IgD-negative memory B cell (primary cell): ENCODE data around the gene C5AR1. TPM values are rescaled to one million over a fixed set of nuclear protein-coding genes. Genes with fewer than 3 reads are reported as not detected.
"Not testable (repeated sequence)": the region's sequence is repeated elsewhere in the genome, so short reads cannot be mapped to it uniquely, and the experiment has no call there.

ENCODE experiments used
- H3K27ac Mint-ChIP-seq, 3 donors: one replicate each; pipeline ENCODE4 v1.8.0; 2020 to 2022; ENCODE audit warnings: mild to moderate bottlenecking in 3 of 3, mixed read lengths in 3 of 3, moderate library complexity in 1 of 3
- H3K27me3 Mint-ChIP-seq: one replicate; pipeline ENCODE4 v1.8.0; 2021; ENCODE audit warnings: mixed read lengths
- H3K36me3 Mint-ChIP-seq: one replicate; pipeline ENCODE4 v1.8.0; 2020; ENCODE audit warnings: mild to moderate bottlenecking, mixed read lengths
- H3K4me1 Mint-ChIP-seq, 3 donors: one replicate each; pipeline ENCODE4 v1.8.0; 2020 to 2022; ENCODE audit warnings: mixed read lengths in 3 of 3, mild to moderate bottlenecking in 1 of 3
- H3K4me3 Mint-ChIP-seq, 4 donors: one replicate each; pipeline ENCODE4 v1.8.0; 2020 to 2022; ENCODE audit warnings: mild to moderate bottlenecking in 4 of 4, mixed read lengths in 4 of 4, moderate library complexity in 3 of 4
- H3K9me3 Mint-ChIP-seq, 3 donors: one replicate each; pipeline ENCODE4 v1.8.0; 2020 to 2021; ENCODE audit warnings: mixed read lengths in 3 of 3, mild to moderate bottlenecking in 1 of 3
- polyA plus RNA-seq: library from polyadenylated mRNA; unstranded; fragments of 300-500 nt; fragmentation: Illumina TruSeq; gene quantifications from one replicate; pipeline ENCODE4 v1.2.3, GENCODE V29; 2021

C5AR1 gene
- polyA plus RNA-seq, 1 donor from 2014 or later, result 0.30 TPM

DNA sequence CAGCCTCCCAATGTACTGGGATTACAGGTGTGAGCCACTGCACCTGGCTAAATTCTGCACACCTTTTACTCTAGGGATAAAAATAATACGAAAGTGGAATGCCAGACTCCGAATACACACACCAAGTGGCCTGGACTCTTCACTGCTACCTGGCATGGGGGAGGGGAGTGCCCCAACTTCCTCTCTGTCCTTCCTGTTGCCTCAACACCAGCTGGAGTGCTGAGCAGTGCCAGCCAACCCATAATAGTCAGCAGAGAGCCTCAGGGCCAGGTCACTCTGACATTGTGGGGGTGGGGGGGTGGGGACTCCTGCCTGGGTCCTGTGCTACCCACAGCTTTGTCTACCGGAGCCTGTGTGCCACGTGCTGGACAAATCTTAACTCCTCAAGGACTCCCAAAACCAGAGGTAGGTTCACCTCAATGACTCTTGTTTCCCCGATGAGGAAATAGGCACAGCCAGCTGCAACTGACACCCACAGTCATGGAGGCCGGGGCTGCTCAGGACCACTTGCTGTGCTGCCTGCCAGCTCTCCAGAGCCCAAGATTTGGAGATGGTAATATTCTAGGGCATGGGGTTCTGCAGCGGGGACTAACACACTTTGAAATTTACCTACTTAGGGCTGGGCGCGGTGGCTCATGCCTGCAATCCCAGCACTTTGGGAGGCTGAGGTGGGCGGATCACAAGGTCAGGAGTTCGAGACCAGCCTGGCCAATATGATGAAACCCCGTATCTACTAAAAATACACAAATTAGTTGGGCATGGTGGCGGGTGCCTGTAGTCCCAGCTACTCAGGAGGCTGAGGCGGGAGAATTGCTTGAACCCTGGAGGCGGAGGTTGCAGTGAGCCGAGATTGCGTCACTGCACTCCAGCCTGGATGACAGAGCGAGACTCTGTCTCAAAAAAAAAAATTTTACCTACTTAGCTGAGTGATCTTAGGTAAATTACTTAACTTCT lies 27.4 kb downstream of the C5AR1 start:
- peak overlapping the region in 1 of 3 donors; percentile 59 for H3K27ac Mint-ChIP-seq

GRCh38 chr19:47339196-47339880 lies 29.7 kb downstream of the C5AR1 start:
- peak overlapping the region in 1 of 3 donors; percentile 39 for H3K27ac Mint-ChIP-seq
- no peak overlapping the region for H3K4me3 Mint-ChIP-seq
- H3K36me3 Mint-ChIP-seq, result peaks cover 3% of the 10 kb centered on the region
- peaks cover 8% of the 10 kb centered on the region for H3K27me3 Mint-ChIP-seq
- peaks cover 0 to 8% (median 6%) of the 10 kb centered on the region in 3 donors for H3K4me1 Mint-ChIP-seq
- no peaks in the 10 kb centered on the region for H3K9me3 Mint-ChIP-seq

More for the DNA sequence above, 27.4 kb downstream of the C5AR1 start:
- not testable (repeated sequence) for H3K4me1 Mint-ChIP-seq, H3K36me3 Mint-ChIP-seq, H3K9me3 Mint-ChIP-seq, H3K27me3 Mint-ChIP-seq
- peak overlapping the region in 2 of 4 donors; percentile 17 to 82 for H3K4me3 Mint-ChIP-seq

- Mint-ChIP-seq H3K27me3 (peaks cover 6% of the 10 kb centered on the region), H3K27ac (peak overlapping the region in 1 of 3 donors; percentile 57), H3K36me3 (peaks cover 3% of the 10 kb centered on the region), H3K4me3 (no peak overlapping the region), H3K4me1 (peaks cover 0 to 8% (median 5%) of the 10 kb centered on the region in 3 donors), H3K9me3 (no peaks in the 10 kb centered on the region)
These were observed 31.0 kb downstream of the C5AR1 start for GRCh38 chr19:47340477-47341208.

DNA sequence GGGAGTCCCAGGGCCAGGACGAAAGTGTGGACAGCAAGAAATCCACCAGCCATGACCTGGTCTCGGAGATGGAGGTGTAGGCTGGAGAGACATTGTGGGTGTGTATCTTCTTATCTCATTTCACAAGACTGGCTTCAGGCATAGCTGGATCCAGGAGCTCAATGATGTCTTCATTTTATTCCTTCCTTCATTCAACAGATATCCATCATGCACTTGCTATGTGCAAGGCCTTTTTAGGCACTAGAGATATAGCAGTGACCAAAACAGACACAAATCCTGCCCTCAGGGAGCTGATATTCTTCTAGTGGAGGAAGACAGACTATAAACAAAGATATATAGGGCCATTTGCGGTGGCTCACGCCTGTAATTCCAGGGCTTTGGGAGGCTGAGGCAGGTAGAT lies 32.1 kb downstream of the C5AR1 start:
- H3K9me3 Mint-ChIP-seq, result no peaks in the 10 kb centered on the region
- H3K4me3 Mint-ChIP-seq, result no peak overlapping the region
- H3K36me3 Mint-ChIP-seq, result peaks cover 2% of the 10 kb centered on the region
- H3K27ac Mint-ChIP-seq, result no peak overlapping the region
- peaks cover 0 to under 1% (median under 1%) of the 10 kb centered on the region in 3 donors for H3K4me1 Mint-ChIP-seq
- H3K27me3 Mint-ChIP-seq, result peaks cover 6% of the 10 kb centered on the region

GRCh38 chr19:47343194-47343802 lies 33.6 kb downstream of the C5AR1 start:
- Mint-ChIP-seq H3K27me3 (peaks cover 9% of the 10 kb centered on the region), H3K4me3 (no peak overlapping the region), H3K4me1 (peaks cover 0 to 4% (median 1%) of the 10 kb centered on the region in 3 donors), H3K27ac (no peak overlapping the region), H3K9me3 (no peaks in the 10 kb centered on the region), H3K36me3 (peaks cover 2% of the 10 kb centered on the region)

GRCh38 chr19:47344425-47344824 lies 34.8 kb downstream of the C5AR1 start:
- Mint-ChIP-seq H3K4me1 (peaks cover 5 to 9% (median 5%) of the 10 kb centered on the region in 3 donors), H3K27ac (no peak overlapping the region), H3K27me3 (peaks cover 9% of the 10 kb centered on the region), H3K4me3 (no peak overlapping the region), H3K9me3 (no peaks in the 10 kb centered on the region), H3K36me3 (peaks cover 2% of the 10 kb centered on the region)

DNA sequence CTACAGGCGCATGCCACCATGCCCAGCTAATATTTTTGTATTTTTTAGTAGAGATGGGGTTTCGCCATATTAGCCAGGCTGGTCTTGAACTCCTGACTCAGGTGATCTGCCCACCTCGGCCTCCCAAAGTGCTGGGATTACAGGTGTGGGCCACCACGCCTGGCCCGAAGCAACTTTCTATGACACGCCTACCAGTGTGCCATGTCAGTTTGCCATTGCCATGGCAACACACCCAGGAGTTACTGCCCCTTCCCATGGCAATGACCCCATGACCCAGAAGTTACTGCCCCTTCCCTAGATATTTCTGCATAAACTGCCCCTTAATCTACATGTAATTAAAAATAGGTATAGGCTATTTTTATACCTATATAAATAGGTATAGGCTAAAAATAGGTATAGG lies 36.4 kb downstream of the C5AR1 start:
- not testable (repeated sequence) for H3K9me3 Mint-ChIP-seq, H3K27ac Mint-ChIP-seq, H3K36me3 Mint-ChIP-seq

GRCh38 chr19:47348819-47349795 lies 39.4 kb downstream of the C5AR1 start, which contains the start of gene DHX34:
Gene DHX34 (plus strand): TSS chr19:47349315. CDS start chr19:47353031, 3,716 bp downstream.
- H3K4me3 Mint-ChIP-seq, result peak within 1 kb of the TSS; percentile 85 to 99 (median 98)

More for the DNA sequence above, 36.4 kb downstream of the C5AR1 start:
- not testable (repeated sequence) for H3K4me3 Mint-ChIP-seq, H3K27me3 Mint-ChIP-seq
- peaks cover 12 to 21% (median 16%) of the 10 kb centered on the region in 3 donors for H3K4me1 Mint-ChIP-seq

GRCh38 chr19:47350630-47351029 lies 41.0 kb downstream of the C5AR1 start:
- H3K9me3 Mint-ChIP-seq, result no peaks in the 10 kb centered on the region
- H3K4me1 Mint-ChIP-seq, result peaks cover 20 to 25% (median 20%) of the 10 kb centered on the region in 3 donors
- H3K27ac Mint-ChIP-seq, result peak overlapping the region in 2 of 3 donors; percentile 14 to 86
- H3K27me3 Mint-ChIP-seq, result peaks cover 3% of the 10 kb centered on the region
- peak overlapping the region; percentile 53 to 85 (median 72) for H3K4me3 Mint-ChIP-seq
- peaks cover 8% of the 10 kb centered on the region for H3K36me3 Mint-ChIP-seq

More at GRCh38 chr19:47348819-47349795, 39.4 kb downstream of the C5AR1 start, which contains the start of gene DHX34:
- peaks cover 20 to 23% (median 20%) of the 10 kb centered on the region in 3 donors for H3K4me1 Mint-ChIP-seq
- H3K36me3 Mint-ChIP-seq, result peaks cover 6% of the 10 kb centered on the region
- H3K9me3 Mint-ChIP-seq, result no peaks in the 10 kb centered on the region
- H3K27ac Mint-ChIP-seq, result peak within 1 kb of the TSS; percentile 11 to 97 (median 86)
- H3K27me3 Mint-ChIP-seq, result peaks cover 3% of the 10 kb centered on the region

- peak overlapping the region in 1 of 3 donors; percentile 83 for H3K27ac Mint-ChIP-seq
These were observed 41.9 kb downstream of the C5AR1 start for GRCh38 chr19:47351548-47351947.

GRCh38 chr19:47352095-47352494 lies 42.4 kb downstream of the C5AR1 start:
- peak overlapping the region in 1 of 4 donors; percentile 85 for H3K4me3 Mint-ChIP-seq
- peaks cover 11% of the 10 kb centered on the region for H3K36me3 Mint-ChIP-seq
- H3K4me1 Mint-ChIP-seq, result peaks cover 20 to 23% (median 20%) of the 10 kb centered on the region in 3 donors
- H3K9me3 Mint-ChIP-seq, result no peaks in the 10 kb centered on the region
- H3K27me3 Mint-ChIP-seq, result peaks cover 3% of the 10 kb centered on the region
- no peak overlapping the region for H3K27ac Mint-ChIP-seq

More at GRCh38 chr19:47351548-47351947, 41.9 kb downstream of the C5AR1 start:
- H3K9me3 Mint-ChIP-seq, result no peaks in the 10 kb centered on the region
- H3K4me3 Mint-ChIP-seq, result peak overlapping the region in 3 of 4 donors; percentile 45 to 85 (median 72)
- peaks cover 20 to 25% (median 20%) of the 10 kb centered on the region in 3 donors for H3K4me1 Mint-ChIP-seq
- H3K36me3 Mint-ChIP-seq, result peaks cover 11% of the 10 kb centered on the region
- H3K27me3 Mint-ChIP-seq, result peaks cover 3% of the 10 kb centered on the region

DNA sequence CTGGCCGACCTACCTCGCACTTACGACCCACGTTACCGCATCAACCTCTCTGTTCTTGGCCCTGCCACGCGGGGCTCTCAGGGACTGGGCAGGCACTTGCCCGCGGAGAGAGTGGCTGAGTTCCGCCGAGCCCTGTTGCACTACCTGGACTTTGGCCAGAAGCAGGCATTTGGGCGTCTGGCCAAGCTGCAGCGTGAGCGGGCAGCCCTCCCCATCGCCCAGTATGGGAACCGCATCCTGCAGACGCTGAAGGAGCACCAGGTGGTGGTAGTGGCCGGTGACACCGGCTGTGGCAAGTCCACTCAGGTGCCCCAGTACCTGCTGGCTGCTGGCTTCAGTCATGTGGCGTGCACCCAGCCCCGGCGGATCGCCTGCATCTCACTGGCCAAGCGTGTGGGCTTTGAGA lies 43.6 kb downstream of the C5AR1 start:
- H3K27me3 Mint-ChIP-seq, result no peaks in the 10 kb centered on the region
- peaks cover 11% of the 10 kb centered on the region for H3K36me3 Mint-ChIP-seq
- peak overlapping the region in 1 of 4 donors; percentile 38 for H3K4me3 Mint-ChIP-seq
- H3K4me1 Mint-ChIP-seq, result peaks cover 19 to 21% (median 20%) of the 10 kb centered on the region in 3 donors
- H3K27ac Mint-ChIP-seq, result no peak overlapping the region
- H3K9me3 Mint-ChIP-seq, result no peaks in the 10 kb centered on the region

- Mint-ChIP-seq H3K27ac (no peak overlapping the region), H3K9me3 (no peaks in the 10 kb centered on the region), H3K4me1 (peaks cover 0 to 4% (median 3%) of the 10 kb centered on the region in 3 donors), H3K36me3 (peaks cover 19% of the 10 kb centered on the region), H3K4me3 (no peak overlapping the region), H3K27me3 (no peaks in the 10 kb centered on the region)
These were observed 47.2 kb downstream of the C5AR1 start for GRCh38 chr19:47356900-47357299.
